GM18861 (cell line): Measurements from ENCODE around the gene AFDN.

Experiments
- ATAC-seq: cut with Tn5 transposase; IDR thresholded peaks from one replicate; pipeline ENCODE4 v1.9.1; 2021; ENCODE audit not compliant: unreplicated experiment

AFDN gene

GRCh38 chr6:167948716-167949115, 122.0 kb downstream of the AFDN start:
- ATAC-seq, result no peak

- ATAC-seq, result no peak
Observed at GRCh38 chr6:167949121-167949684, 122.5 kb downstream of the AFDN start.

- ATAC-seq, result no peak
Observed at GRCh38 chr6:167951781-167952511, 125.2 kb downstream of the AFDN start.

- no peak for ATAC-seq
Observed at GRCh38 chr6:167952512-167952859, 125.8 kb downstream of the AFDN start.

- no peak for ATAC-seq
Observed at GRCh38 chr6:167953551-167953950, 126.8 kb downstream of the AFDN start.

GRCh38 chr6:167954151-167954550, 127.4 kb downstream of the AFDN start:
- no peak for ATAC-seq

- no peak for ATAC-seq
Observed at GRCh38 chr6:167956491-167956890, 129.8 kb downstream of the AFDN start.

GRCh38 chr6:167956983-167957492, 130.3 kb downstream of the AFDN start:
- ATAC-seq, result no peak

- ATAC-seq, result no peak
Observed at GRCh38 chr6:167957626-167958025, 130.9 kb downstream of the AFDN start.

GRCh38 chr6:167960579-167960978, 133.9 kb downstream of the AFDN start:
- ATAC-seq, result no peak

- ATAC-seq, result no peak
Observed at GRCh38 chr6:167962711-167963110, 136.0 kb downstream of the AFDN start.

- no peak for ATAC-seq
Observed at GRCh38 chr6:167963589-167964057, 136.9 kb downstream of the AFDN start.

- ATAC-seq, result no peak
Observed at GRCh38 chr6:167965592-167966539, 139.2 kb downstream of the AFDN start.

- ATAC-seq, result no peak
Observed at GRCh38 chr6:167966540-167966905, 139.8 kb downstream of the AFDN start.

- no peak for ATAC-seq
Observed at GRCh38 chr6:167968091-167968490, 141.4 kb downstream of the AFDN start.

- no peak for ATAC-seq
Observed at GRCh38 chr6:167970230-167970629, 143.5 kb downstream of the AFDN start.

GRCh38 chr6:167972193-167972592, 145.5 kb downstream of the AFDN start:
- ATAC-seq, result no peak

- no peak for ATAC-seq
Observed at GRCh38 chr6:167973148-167973885, 146.6 kb downstream of the AFDN start.

- no peak for ATAC-seq
Observed at GRCh38 chr6:167974640-167975344, 148.1 kb downstream of the AFDN start.

GRCh38 chr6:167975458-167975857, 148.7 kb downstream of the AFDN start:
- ATAC-seq, result no peak
